Measurements from ENCODE around the gene WBP4. TPM values are rescaled to one million over a fixed set of nuclear protein-coding genes. Genes with fewer than 3 reads are reported as not detected.
A peak's percentile ranks its signal among the peaks of the same experiment; 100 is the strongest.

Gene WBP4
- total RNA-seq, 1 donor from 2014 or later, result 9.4 TPM

DNA sequence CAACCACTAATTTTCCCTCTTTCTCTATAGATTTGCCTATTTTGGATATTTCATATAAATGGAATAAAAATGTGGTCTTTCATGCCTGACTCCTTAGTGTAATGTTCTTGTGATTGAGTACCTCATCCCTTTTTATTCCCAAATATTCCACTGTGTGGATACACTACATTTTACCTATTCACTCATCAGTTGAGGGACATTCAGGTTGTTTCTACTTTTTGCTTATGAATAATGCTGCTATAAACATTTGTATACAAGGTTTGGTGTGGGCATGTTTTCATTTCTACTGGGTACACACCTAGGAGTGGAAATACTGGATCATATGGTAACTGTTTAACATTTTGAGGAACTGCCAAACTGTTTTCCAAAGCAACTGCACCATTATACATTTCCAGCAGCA is 5.1 kb upstream of the WBP4 start:
- no peaks in the 10 kb centered on the region for H3K27me3 Mint-ChIP-seq (ENCODE audit: low read depth)

DNA sequence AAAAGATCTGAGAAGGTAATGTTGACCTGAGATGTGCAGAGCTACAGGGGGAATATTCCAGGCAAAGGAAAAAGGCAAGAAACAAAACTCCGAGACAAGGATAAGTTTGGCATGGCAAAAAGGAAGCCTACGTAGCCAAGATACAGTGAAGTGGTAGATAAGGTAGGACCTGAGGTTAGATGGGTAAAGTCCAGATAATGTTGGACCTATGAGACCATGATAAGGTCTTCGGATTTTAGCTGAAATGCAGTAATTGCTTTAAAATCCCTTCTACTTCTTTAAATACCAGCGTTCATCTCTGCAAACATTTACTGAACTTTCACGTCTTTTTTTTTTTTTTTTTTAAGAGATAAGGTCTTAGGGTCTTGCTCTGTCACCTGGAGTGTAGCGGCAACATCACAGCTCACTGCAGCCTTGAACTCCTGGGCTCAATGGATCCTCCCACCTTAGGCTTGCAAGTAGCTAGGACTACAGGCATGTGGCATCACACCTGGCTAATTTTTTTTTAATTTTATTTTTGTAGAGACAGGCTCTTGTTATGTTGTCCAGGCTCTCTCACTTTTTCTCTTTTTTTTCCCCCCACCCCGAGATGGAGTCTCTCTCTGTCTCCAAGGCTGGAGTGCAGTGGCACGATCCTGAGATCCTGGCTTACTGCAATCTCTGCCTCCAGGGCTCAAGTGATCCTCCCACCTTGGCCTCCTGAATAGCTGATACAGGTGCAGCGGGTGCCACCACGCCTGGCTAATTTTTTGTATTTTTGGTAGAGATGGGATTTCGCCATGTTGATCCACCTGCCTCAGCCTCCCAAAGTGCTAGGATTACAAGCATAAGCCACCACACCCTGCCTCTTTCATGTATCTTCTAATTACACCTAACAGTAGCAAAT is 4.2 kb upstream of the WBP4 start:
- DNase-seq (ENCODE audit: low spot score in 2 of 2, unreplicated experiment in 2 of 2), result no peak
- no peaks in the 10 kb centered on the region for H3K36me3 Mint-ChIP-seq
- peak overlapping the region; percentile 7 for H3K4me3 Mint-ChIP-seq
- no peaks in the 10 kb centered on the region for H3K27me3 Mint-ChIP-seq (ENCODE audit: low read depth)
- H3K4me1 Mint-ChIP-seq, result peaks cover 50% of the 10 kb centered on the region
- TF ChIP-seq, protein P1, sequence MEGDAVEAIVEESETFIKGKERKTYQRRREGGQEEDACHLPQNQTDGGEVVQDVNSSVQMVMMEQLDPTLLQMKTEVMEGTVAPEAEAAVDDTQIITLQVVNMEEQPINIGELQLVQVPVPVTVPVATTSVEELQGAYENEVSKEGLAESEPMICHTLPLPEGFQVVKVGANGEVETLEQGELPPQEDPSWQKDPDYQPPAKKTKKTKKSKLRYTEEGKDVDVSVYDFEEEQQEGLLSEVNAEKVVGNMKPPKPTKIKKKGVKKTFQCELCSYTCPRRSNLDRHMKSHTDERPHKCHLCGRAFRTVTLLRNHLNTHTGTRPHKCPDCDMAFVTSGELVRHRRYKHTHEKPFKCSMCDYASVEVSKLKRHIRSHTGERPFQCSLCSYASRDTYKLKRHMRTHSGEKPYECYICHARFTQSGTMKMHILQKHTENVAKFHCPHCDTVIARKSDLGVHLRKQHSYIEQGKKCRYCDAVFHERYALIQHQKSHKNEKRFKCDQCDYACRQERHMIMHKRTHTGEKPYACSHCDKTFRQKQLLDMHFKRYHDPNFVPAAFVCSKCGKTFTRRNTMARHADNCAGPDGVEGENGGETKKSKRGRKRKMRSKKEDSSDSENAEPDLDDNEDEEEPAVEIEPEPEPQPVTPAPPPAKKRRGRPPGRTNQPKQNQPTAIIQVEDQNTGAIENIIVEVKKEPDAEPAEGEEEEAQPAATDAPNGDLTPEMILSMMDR (IDR thresholded peaks at IDR 0.05; ENCODE audit: unreplicated experiment), result no peak
- H3K9me3 Mint-ChIP-seq, result no peaks in the 10 kb centered on the region
- peak overlapping the region; percentile 100 for H3K27ac Mint-ChIP-seq

More for the DNA sequence above, 5.1 kb upstream of the WBP4 start:
- TF ChIP-seq, protein P1 (IDR thresholded peaks at IDR 0.05; ENCODE audit: unreplicated experiment), result no peak
- H3K27ac Mint-ChIP-seq, result no peak overlapping the region
- peaks cover 49% of the 10 kb centered on the region for H3K4me1 Mint-ChIP-seq
- no peaks in the 10 kb centered on the region for H3K36me3 Mint-ChIP-seq
- no peak overlapping the region for H3K4me3 Mint-ChIP-seq
- H3K9me3 Mint-ChIP-seq, result no peaks in the 10 kb centered on the region
- DNase-seq (ENCODE audit: low spot score in 2 of 2, unreplicated experiment in 2 of 2), result no peak

DNA sequence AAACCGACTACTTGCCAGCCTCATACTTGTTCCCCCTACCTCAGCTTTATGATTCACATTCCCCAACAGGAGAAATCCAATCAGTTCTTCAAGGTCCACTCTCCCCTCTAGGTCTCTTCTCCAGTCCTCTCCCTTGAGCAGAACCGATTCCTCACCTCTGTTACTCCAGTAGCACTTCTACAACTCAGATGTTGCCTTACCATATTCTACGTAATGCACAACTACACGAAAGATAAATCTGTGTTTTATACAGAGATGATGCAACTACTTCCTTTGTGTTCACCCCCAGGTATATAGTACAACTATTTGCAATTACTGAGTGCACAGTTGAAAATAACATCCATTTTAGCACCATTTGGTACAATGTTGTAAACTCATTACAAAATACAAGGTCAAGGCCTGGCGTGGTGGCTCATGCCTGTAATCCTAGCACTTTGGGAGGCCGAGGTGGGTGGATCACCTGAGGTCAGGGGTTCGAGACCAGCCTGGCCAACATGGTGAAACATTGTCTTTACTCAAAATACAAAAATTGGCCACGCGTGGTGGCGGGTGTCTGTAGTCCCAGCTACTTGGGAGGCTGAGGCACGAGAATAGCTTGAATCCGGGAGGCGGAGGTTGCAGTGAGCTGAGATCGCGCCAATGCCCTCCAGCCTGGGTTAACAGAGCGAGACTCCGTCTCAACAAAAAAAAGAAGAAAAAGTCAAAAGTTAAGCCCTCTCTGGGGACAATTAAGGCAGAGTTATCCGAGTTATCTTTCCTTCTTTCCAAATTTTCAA is 2.8 kb upstream of the WBP4 start:
- Mint-ChIP-seq H3K36me3 (no peaks in the 10 kb centered on the region), H3K4me3 (peak overlapping the region; percentile 99), H3K4me1 (peaks cover 62% of the 10 kb centered on the region), H3K9me3 (no peaks in the 10 kb centered on the region), H3K27ac (peak overlapping the region; percentile 100), H3K27me3 (ENCODE audit: low read depth) (no peaks in the 10 kb centered on the region)
- TF ChIP-seq, protein P1 (IDR thresholded peaks at IDR 0.05; ENCODE audit: unreplicated experiment), result no peak
- DNase-seq (ENCODE audit: low spot score in 2 of 2, unreplicated experiment in 2 of 2), result no peak

DNA sequence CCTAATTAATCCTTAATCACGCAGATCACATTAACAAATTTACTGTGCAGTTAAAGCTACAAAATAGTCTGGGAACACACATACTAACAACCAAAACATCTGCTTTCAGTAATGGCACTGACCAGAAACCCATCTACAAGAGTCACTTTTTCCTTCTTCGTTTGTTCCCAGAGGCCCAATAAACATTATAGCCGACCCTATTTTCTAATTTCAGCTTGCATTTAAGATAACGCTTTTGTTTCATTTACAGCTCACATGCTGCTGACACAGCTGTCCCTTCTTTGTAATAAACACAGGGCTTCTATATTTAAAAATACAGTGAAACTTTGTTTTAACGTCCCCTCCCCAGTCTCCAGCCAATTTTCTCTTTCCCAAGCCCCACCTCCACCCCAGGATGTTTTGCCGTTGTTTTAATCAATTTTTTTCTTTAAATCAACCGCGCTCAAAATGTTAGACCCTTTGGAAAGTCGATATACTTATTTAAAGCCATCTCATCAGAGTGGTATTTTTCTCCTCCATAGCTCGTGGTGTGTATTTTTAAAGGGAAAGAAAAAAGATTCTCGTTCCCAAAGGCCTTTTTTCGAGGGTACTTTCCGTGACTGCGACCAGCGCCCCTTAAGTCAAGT is 1.7 kb upstream of the WBP4 start:
- H3K4me1 Mint-ChIP-seq, result peaks cover 67% of the 10 kb centered on the region
- peak overlapping the region; percentile 100 for H3K27ac Mint-ChIP-seq
- DNase-seq (ENCODE audit: low spot score in 2 of 2, unreplicated experiment in 2 of 2), result no peak
- no peaks in the 10 kb centered on the region for H3K9me3 Mint-ChIP-seq
- TF ChIP-seq, protein P1 (IDR thresholded peaks at IDR 0.05; ENCODE audit: unreplicated experiment), result no peak
- peak overlapping the region; percentile 99 for H3K4me3 Mint-ChIP-seq
- no peaks in the 10 kb centered on the region for H3K27me3 Mint-ChIP-seq (ENCODE audit: low read depth)
- no peaks in the 10 kb centered on the region for H3K36me3 Mint-ChIP-seq

DNA sequence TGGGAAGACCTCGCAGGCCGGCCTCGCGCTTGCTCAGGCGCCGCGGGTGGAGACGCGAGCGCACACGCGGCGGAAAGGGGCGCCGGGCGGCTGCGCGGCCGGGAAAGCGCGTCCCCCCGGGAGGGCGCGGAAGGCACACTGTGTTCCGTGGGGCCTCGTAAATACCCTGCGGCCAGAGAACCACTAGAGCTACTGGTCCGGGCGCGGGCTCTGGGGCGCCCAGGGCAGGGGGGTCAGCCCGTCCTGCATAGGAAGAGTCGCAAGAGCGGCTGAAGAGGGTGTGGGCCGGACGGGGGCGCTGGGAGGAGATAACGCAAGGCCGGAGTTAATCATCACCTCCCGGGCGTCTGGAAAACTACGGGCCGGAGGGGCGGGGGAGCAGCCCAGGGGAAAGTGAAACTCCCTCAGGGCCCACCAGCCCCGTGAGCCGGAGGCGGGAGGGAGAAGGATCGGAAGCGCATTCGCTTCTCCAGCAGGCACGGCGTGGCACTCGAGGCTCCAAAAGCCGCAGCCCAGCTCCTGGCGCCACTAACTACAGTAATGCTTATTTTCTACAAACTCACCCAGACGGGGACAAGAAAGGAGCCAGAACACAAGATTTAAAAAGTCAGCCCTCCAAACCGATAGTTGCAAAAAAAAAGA is 1.1 kb upstream of the WBP4 start:
- Mint-ChIP-seq H3K27ac (peak overlapping the region; percentile 100), H3K27me3 (ENCODE audit: low read depth) (no peaks in the 10 kb centered on the region), H3K4me3 (peak overlapping the region; percentile 99), H3K4me1 (peaks cover 67% of the 10 kb centered on the region), H3K36me3 (no peaks in the 10 kb centered on the region), H3K9me3 (no peaks in the 10 kb centered on the region)
- TF ChIP-seq, protein P1 (IDR thresholded peaks at IDR 0.05; ENCODE audit: unreplicated experiment), result no peak
- DNase-seq (ENCODE audit: low spot score in 2 of 2, unreplicated experiment in 2 of 2), result peak; percentile 64 to 81
